Skeletal muscle cell (primary cell): ENCODE measurements around the gene NOD2.
A peak's percentile ranks its signal among the peaks of the same experiment; 100 is the strongest.

Experiments used
- DNase-seq: peaks from one replicate; pipeline ENCODE4 v3.0.0-alpha.2; 2010; ENCODE audit warnings: low read depth
- H3K4me3 ChIP-seq: 2 replicates; pipeline ENCODE4 v1.5.1; 2011; ENCODE audit warnings: low read depth, mild to moderate bottlenecking, control low read depth, low read length, moderate library complexity

Gene NOD2

DNA sequence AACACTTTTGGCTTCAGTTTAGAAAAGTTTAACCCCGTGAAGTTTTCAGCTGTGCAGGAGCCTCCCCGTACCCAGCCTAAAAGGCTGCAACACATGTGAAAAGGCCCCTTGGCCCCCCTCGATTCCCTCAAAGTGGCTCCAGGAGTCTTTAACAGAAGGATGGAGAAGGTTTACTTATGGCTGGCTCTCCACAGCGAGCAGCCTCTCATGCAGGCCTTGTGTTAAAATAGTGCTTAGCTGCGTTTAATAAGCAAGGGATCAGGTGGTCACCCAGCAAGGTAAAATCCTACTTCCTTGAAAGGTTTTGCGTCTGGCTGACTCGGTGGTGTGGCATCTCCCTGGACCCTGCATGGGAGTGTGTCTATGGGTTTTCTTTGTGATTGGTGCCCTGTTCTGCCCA is 40.1 kb downstream of the NOD2 start:
- no peak for DNase-seq
- no peak overlapping the region for H3K4me3 ChIP-seq

DNA sequence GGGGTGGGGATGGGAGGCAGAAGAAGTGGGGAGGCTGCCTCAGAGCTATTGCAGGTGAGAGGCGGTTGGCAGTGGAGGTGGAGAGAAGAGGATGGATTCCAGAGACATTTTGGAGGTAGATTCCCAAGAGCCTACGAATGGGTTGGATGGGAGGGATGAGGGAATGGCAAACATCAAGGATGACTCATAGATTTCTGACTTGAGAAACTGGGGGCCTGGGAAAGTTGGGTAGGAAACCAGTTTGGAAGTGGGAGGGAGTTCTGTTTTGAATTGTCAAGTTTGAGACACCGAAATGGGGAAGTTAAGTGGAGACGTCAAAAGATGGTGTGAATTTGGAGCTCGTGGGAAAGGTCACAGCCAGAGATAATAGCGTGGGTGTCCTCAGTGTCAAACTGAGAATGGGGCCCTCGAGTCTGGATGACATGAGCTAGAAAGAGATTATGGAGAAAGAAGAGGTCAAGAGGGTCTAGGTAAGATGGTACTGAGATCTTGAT is 42.3 kb downstream of the NOD2 start:
- DNase-seq = no peak
- no peak overlapping the region for H3K4me3 ChIP-seq

DNA sequence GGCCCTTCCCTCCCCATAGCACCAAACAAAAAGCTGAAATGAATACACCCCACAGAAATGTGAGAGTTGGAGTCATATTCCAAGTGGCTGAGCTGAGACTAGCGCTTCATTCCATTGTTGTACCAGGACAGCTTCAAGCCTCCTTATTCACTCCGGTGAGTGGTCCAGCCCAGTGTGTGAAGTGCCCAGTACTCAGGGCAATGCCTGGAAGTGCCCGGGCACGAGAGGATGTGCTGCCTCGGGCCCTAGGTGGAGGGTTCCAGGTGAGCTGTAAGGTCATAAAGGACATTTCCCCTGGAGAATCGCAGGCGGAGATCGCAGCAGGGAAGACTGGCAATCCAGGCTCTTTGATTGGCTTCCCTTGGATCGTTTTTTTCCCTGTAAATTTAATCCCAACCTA is 43.0 kb downstream of the NOD2 start:
- DNase-seq = no peak
- no peak overlapping the region for H3K4me3 ChIP-seq

DNA sequence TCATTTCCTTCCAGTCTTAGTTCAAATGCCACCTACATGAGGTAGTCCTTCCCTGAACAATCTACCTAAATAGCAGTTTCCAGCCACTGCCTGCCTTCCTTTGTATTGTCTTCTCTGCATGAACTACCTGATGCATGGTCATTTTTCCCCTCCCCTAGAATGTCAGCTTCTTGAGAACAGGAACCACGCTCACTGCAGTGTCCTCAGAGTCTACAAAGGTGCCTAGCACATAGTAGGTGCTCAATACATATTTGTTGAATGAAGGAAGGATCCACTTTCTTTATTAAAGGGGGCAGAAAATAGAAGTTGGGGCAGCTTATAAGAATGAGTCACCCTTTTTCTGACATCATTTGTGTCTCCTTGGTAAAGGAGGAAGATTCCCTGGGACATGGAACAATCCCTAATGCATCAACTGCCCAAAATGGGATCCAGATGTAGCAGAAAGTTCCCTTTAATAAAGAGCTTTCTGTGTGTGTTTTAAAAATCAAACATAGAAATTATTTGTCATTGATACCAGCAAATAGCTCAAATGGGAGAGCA is 44.1 kb downstream of the NOD2 start:
- no peak for DNase-seq
- no peak overlapping the region for H3K4me3 ChIP-seq

DNA sequence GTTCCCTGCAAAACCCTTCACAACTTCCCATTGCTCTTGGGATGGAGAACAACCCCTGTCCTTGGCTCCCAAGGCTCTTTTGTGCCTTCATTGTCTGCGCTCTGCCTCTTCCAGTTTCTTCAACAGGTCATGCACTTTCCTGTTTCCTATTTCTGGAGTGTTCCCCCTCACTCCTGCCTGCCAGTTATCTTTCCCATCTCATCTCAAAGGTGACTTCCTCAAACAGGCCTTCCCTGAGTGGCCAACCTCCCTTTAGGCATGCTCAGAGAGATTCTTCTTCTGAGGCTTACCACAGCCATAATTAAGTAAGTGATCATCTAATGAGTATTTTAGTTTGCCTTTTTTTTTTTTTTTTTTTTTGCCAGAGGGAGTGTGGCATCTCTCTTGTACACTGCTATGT is 45.6 kb downstream of the NOD2 start:
- DNase-seq = no peak
- no peak overlapping the region for H3K4me3 ChIP-seq

DNA sequence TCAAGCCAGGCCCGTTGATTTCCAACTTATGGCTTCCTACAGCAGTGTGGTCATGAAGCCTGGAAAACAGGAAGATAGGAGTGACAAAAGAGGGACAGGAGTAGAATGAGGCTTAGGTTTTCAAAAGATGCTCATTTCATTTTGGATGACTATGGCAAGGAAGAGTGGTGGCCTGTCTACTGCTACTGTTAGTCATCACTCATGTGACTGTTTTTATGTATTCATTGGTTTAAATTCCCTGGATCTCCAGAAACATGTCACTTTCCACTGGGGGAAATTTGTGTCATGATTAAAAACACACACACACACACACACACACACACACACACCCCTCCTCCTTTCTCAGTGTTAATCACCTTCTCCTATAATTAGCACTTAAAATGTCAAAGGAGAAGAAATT is 47.3 kb downstream of the NOD2 start:
- H3K4me3 ChIP-seq = no peak overlapping the region

DNA sequence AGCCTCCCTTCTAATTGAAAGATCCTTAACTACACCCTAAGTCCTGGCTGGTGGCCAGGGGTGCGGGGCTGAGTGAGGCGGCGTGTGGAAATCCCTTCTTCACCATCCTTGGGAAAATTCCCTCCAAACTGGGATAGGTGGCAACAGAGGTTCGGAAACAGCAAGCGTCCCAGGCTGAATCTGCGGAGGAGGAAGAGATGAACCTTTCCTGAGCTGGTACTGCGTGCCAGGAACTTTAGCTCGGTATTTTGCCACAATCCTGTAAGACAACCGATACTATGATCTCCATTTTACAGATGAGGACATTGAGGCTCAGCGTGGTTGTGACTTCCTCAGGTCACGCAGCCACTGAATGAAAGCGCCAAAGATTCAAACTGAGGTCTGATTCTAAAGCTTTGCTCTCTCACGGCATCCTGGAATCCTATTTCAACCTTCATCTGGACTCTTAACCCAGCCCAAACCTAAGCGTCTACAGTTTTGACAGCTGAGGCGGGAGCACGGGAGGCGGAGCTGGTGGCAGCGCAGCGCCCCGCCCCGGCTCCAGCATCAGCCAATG is 47.9 kb downstream of the NOD2 start:
- no peak for DNase-seq
- peak overlapping the region; percentile 49 for H3K4me3 ChIP-seq

More for the DNA sequence above, 47.3 kb downstream of the NOD2 start:
- no peak for DNase-seq

DNA sequence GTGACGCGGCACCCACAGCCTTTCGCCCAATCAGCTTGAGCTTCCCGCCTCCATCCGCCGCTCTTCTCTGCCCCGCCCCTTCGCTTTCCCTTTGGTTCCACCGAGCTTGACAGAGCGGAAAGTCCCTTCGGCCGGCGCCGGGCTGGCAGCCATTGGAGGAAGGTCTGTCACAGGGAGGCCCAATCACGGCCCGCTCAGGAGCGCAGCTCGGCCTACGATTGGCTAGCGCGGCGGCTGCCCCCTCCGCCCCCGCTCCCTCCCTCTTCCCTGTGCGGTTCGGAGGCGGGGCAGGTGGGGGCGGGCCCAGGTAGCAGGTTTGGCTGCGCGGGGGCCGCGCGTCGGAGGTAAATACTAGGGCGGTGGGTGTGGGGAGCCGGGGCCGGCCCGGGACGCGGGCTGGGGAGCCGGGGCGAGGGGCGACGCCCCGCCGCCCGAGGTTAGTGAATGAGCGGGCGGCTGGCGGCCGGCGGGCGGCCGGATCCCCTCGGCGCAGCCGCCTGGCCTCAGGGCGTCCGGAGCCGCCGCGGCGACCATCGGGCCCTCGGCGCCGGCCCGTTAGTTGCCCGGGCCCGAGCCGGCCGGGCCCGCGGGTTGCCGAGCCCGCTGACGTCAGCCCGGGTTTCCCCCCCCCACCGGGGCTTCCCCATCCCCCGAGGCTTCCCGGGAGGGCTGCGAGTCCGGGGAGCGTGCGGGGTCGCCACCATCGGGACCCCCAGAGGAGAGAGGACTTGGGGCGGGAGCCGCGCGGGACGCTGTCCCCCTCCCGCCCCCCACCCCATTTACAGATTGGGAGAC is 48.6 kb downstream of the NOD2 start, which contains the start of gene CYLD:
Gene CYLD (plus strand): TSS at position 306 of the 795 bp plus-strand sequence. CDS start 7,613 bp downstream, outside the sequence.
- DNase-seq = peak; percentile 98
- H3K4me3 ChIP-seq = peak within 1 kb of the TSS; percentile 80

DNA sequence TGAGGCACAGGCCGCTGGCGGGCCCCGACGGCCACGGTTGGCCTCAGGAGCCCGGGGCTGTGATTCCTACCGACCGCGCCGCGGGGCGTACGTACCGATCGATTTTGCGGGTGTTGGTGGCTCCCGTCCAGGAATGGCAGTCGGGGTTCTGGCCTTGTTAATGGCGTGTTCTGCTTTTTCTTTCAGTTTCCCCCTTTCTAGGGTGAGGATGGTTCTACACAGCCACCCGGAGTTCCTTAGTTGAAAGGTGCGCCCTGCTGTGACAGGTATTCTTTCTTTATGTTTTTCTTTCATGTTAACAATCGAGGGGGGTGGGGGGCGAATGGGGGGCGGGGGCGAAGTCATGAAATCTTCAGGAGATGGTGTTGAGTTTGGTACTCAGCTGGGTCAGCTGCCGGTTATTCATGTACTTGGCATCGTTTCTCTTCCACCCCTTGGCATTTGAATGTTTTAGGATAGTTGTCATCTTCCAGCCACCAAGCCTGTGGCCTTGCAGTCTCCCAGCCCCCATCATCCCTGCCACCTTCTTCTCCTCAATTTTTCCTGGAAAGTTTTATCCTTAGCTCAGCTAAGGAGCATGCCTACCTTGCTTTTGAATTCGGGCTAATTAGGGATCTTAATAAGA is 49.3 kb downstream of the NOD2 start:
- DNase-seq = no peak
- H3K4me3 ChIP-seq = peak overlapping the region; percentile 80

DNA sequence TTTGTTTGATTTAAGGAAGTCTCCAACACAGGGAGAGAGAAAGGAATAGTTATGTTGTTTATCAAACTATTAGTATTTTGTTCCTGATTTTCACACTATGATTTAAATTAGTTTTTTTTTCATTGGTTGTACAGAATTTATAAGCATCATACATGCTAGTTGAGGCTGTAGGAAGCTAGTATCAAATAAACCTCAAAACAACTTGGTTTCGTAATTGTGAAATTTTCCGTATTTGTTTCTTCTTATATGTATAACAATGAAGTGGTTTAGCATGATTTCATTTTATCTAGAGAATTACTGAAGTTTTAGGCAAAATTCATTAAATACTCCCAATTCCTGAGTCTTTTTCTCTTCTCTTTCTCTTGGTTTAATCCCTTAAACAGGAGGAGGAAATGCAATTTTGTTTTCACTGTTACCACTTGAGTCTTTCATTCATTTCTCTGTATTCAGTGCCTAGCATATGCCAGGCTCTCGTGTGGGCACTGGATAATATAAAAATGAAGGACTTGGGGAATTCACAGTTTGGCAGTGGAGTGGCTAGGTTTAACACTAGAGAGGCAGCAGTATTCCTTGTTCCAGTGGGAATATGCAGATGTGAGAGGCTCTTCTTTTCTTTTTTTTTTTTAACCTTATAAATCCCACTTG is 50.3 kb downstream of the NOD2 start:
- no peak for DNase-seq
- H3K4me3 ChIP-seq = no peak overlapping the region

DNA sequence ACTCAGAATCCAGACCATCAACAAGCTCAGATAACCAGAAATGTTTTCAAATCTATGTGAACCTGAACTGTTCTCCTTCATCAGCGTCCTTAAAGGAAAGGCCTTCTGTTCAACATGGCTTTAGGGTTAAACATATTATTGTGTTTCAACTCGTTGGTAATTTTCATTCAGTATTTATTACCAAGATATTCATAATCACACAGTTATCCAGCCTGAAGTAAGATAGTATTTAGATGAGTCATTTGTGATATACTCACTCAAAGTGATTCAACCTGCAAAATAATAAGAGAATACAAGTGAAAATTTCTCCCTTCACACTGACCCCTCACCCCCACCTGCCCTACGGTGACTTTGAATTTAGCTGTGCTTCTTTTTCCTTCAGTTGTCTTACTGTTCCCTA is 51.5 kb downstream of the NOD2 start:
- H3K4me3 ChIP-seq = no peak overlapping the region
- DNase-seq = no peak

DNA sequence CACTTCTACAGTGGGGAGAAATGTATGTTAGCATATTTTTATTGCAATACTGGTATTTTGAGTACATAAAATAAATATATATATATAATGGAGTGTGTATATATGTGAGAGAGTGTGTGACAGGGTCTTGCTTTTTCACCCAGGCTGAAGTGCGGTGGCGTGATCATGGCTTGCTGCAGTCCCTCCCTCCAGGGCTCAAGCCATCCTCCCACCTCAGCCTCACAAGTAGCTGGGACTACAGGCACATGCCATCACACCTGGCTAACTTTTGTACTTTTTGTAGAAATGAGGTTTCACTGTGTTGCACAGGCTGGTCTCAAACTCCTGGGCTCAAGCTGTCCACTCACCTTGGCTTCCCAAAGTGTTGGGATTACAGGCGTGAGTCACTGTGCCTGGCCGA is 52.5 kb downstream of the NOD2 start:
- H3K4me3 ChIP-seq = no peak overlapping the region
- no peak for DNase-seq

DNA sequence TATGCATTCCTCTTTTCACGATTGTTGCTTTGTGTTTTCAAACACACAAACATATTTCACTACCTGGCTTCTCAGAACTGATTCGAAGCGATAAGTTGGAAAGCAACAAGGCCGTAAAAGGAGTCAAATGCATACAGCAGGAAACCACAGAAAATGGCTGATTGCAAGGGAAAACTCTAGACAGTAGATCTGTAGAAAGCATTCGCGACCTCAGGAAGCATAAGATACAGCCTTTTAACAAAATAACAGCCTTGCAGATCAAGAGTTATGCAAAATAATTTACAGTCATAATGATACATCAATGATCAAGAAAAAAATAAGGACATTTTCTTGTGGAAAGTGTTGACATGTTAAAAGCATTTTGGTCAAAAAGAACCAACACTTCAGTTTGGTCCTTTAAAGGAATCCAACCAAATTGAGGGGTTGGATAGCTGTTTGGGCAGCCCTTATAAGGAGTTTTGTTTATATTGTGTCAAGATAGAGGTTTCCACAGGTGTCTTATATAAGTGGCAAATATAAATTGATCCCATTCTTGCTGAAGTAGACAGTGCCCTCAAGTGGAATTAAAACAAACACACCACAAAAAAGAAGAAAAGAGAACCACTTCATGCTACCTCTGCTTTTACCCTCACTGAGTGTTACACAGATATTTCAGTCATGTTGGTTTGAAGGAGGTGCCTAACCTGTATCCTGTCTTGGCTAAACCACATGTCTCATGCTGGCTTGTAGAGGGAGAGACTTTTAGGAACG is 54.0 kb downstream of the NOD2 start:
- no peak for DNase-seq
- no peak overlapping the region for H3K4me3 ChIP-seq

DNA sequence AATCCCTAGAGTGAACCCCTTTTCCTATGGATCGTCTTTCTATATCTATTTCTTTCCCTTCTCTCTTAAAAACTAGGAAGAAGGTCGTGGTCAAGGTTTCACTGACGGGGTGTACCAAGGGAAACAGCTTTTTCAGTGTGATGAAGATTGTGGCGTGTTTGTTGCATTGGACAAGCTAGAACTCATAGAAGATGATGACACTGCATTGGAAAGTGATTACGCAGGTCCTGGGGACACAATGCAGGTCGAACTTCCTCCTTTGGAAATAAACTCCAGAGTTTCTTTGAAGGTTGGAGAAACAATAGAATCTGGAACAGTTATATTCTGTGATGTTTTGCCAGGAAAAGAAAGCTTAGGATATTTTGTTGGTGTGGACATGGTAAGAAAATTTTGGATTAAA is 58.1 kb downstream of the NOD2 start:
- no peak for DNase-seq
- no peak overlapping the region for H3K4me3 ChIP-seq

DNA sequence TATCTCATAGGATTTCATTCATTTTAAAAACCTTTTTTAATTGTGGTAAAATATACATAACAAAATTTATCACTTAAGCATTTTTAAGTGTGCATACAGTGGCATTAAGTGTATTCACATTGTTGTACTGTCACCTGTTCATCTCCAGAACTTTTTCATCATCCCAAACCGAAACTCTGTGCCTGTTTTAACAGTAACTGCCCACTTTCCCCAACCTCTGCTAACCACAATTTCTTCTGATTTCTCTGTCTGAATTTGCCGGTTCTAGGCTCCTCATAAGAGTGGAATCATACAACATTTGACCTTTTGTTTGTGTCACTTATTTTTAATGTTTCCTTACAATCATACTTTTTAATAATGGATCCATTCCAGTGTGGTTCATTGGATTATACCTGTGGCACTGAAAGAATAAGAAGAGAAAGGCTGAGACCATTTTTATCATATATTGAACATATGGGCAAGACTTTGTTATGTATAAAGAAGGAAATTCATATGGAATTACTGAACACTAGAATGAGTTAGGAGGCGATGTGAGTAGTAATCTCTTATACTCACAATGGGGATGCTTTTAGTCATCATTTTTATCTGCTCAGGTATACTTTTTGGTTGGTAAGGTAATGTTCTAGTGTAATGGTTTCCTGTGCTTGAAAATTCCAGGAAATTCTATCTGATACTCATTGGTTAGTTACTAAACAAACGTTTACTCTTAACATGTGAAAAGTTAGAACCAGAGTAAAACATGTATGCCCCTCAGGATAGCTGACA is 59.2 kb downstream of the NOD2 start:
- no peak for DNase-seq
- no peak overlapping the region for H3K4me3 ChIP-seq

DNA sequence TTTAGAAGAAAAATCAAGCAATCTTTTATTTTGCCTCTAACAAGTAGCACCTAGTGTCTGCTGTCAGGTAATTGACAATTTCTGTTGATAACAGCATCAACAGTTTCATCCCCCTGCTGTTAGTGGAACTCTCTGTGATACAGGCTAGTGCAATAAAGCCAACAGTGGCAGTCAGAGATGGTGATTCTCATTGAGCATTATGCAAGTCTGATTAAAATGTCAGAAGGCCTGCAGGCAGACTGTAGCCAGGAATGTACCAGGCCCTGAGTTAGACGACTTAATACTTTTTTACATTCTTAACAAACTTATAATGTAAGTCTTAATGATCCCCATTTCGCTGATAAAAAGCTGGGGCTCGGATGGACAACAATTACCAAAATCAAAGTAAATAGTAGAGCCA is 63.1 kb downstream of the NOD2 start:
- H3K4me3 ChIP-seq = no peak overlapping the region
- no peak for DNase-seq

DNA sequence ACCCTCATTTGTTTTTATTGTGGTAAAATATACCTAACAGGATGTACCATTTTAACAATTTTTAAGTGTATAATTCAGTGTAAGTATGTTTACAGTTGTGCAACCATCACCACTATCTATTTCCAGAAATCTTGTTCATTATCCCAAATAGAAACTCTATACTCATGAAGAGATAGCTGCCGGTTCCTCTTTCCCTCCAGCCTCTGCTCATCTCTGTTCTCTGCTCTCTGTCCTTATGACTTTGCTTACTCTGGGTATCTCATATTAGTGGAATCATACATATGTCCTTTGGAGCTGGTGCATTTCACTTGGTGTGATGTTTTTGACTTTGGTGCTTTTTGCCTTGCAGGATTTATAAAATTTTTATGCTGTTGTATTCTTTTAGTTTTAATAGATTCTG is 67.9 kb downstream of the NOD2 start:
- H3K4me3 ChIP-seq = no peak overlapping the region
- DNase-seq = no peak

DNA sequence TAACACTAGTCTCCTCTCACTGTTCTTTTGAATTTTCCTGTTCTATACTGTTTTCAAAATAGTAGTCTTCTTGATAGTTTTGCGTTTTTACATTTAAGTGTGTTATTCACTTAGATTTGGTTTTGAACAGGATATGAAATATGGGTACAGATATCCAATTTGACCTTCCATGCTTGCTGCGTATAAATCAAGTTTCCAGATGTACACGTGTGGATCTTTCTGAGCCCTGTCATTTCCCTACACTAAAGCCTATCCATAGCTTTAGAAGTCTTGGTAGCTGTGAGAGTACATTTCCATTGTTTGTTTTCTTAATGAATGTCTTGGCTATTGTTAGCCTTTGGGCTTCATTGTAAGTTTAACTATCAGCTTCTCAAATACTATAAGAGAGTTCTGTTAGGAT is 68.8 kb downstream of the NOD2 start:
- no peak overlapping the region for H3K4me3 ChIP-seq
- DNase-seq = no peak

DNA sequence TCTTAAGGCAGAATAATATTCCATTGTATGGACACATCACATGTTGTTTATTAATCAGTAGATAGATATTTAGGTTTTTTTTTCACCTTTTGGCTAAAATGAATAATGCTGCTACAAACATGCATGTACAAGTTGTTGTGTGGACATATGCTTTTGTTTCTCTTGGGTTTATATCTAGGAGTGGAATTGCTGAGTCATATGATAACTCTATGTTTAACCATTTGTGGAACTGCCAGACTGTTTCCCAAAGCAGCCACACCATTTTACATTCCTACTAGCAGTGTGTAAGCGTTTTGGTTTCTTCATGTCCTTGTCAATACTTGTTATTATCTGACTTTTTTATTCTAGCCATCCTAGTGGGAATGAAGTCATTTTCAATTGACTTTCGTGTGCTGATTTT is 69.8 kb downstream of the NOD2 start:
- no peak for DNase-seq
- H3K4me3 ChIP-seq = no peak overlapping the region
